GM12864 (cell line): ENCODE measurements around the gene TMEM120B.

Experiments used
- DNase-seq: peaks from one replicate; pipeline ENCODE4 v3.0.0-alpha.2; 2011; ENCODE audit warnings: low read depth
- H3K4me3 ChIP-seq: 2 replicates; pipeline ENCODE4 v1.5.1; 2011; ENCODE audit warnings: mild to moderate bottlenecking, low read depth, low read length, control low read depth
- CTCF ChIP-seq: IDR thresholded peaks from 2 replicates; pipeline ENCODE4 v1.5.1; 2011; ENCODE audit warnings: low read depth, mild to moderate bottlenecking, moderate library complexity, low read length, control low read depth, inconsistent platforms; ENCODE audit errors: missing control alignments

TMEM120B gene

DNA sequence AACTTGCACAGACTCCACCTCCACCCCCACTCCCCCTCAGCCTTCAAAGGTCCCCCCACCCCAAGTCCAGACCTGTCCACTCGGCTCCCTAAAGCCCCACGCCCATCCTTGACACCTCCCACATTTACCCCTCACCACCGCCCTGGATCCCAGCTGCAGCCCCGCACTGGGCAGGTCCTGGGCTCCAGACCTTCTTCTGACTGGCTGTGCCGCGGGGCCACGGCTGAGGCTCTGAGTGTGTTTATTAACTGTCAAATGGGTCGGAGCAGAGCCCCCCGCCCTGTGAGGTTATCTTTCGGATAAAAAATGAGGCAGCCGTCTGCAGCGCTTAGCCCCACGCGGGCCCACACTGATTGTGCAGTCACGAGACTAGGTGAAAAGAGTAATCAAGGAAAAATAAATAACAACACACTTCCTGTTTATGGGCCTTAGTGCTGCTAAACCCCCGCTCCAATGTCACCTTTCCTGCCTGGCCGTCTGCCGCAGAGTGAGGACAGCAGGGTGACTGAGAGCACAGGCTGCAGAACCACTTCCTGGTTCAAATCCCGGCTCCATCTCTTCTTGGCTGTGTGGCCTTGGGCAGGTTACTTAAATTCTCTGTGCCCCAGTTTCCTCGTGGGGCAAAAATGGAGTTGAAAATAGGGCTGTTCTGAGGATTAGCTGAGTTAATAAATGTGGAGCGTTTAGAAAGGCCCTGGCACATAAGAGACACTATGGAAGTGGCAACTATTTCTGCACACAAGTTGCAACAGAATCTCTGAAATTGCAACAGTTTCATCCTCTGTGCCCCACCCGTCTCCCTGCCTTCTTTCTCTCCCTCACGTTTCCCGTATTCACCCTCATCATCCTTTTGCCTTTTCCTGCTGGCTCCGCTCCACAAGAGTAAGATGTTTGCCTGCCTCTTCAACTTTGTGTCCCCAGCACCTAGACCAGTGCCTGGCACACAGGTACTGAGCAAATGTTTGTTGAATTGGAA lies 100.7 kb downstream of the TMEM120B start:
- peak overlapping the region; percentile 56; the same call in 1 of the 2 replicates for H3K4me3 ChIP-seq
- DNase-seq, result no peak
- no peak for TF ChIP-seq CTCF

DNA sequence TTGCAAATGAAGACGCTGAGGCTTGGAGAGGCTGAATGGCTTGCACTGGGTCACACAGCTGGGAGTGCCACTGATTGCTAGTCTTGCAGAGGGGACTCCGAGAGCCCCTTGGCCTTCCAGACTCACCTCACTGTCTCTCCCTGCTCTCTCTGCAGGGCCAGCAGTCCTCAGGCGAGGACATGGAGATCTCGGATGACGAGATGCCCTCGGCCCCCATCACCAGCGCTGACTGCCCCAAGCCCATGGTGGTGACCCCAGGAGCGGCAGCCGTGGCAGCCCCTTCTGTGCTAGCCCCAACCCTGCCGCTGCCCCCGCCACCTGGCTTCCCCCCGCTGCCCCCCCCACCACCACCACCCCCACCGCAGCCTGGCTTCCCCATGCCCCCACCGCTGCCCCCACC lies 101.4 kb downstream of the TMEM120B start:
- no peak for DNase-seq
- TF ChIP-seq CTCF, result no peak
- no peak overlapping the region for H3K4me3 ChIP-seq

GRCh38 chr12:121814429-121815119 lies 102.0 kb downstream of the TMEM120B start:
- H3K4me3 ChIP-seq, result no peak overlapping the region
- no peak for TF ChIP-seq CTCF
- DNase-seq, result no peak

DNA sequence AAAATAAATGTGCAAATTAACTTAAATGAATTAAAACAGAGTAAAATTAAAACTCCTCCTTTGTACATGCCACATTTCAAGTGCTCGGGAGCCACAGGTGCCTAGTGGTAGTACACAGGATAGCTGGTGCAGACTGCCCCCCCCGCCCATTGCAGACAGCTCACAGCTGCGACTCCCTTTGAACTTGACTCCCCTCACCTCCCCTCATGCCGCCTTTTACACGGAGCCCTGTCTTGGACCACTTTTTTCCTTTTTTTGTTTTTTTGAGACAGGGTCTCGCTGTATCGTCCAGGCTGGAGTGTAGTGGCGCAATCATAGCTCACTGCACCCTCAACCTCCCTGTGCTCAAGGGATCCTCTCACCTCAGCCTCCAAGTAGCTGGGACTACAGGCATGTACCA lies 102.7 kb downstream of the TMEM120B start:
- TF ChIP-seq CTCF, result no peak
- no peak for DNase-seq
- no peak overlapping the region for H3K4me3 ChIP-seq

DNA sequence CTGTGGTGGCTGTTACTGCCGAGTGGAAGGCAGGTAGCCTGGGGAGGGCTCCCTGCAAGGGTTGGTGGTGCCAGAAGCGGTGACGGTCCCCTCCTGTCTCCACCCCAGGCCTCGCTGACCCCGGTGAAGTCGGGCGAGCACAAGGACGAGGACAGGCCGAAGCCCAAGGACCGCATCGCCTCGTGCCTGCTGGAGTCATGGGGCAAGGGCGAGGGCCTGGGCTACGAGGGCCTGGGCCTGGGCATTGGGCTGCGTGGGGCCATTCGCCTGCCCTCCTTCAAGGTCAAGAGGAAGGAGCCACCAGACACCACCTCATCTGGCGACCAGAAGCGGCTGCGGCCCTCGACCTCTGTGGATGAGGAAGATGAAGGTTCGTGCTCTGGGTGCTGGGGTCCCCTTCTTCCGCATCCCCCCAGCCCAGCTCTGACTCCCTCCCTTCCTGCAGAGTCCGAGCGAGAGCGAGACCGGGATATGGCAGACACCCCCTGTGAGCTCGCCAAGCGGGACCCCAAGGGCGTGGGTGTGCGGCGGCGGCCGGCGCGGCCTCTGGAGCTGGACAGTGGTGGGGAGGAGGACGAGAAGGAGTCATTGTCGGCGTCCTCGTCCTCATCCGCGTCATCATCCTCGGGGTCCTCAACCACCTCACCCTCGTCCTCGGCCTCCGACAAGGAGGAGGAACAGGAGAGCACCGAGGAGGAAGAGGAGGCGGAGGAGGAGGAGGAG lies 104.5 kb downstream of the TMEM120B start:
- no peak overlapping the region for H3K4me3 ChIP-seq
- no peak for DNase-seq
- no peak for TF ChIP-seq CTCF

GRCh38 chr12:121817648-121818043 lies 105.1 kb downstream of the TMEM120B start:
- no peak for DNase-seq
- TF ChIP-seq CTCF, result no peak
- H3K4me3 ChIP-seq, result no peak overlapping the region
